SK-N-SH (cell line): ENCODE results near the gene FTO. TPM values are rescaled to one million over a fixed set of nuclear protein-coding genes. Genes with fewer than 3 reads are reported as not detected.

Experiments used
- CTCF ChIA-PET: fragments of 300-600, 350-600 bp; formaldehyde crosslinking; extraction: SDS; loops from one replicate; lab custom pipeline; 2021; lab: Yijun Ruan, JAX
- POLR2A ChIA-PET: fragments of 350-600 bp; sonication (Branson Sonifier 250); formaldehyde crosslinking; extraction: SDS; loops from one replicate; lab custom pipeline; 2020; ENCODE audit warnings: antibody characterized with exemption, inconsistent platforms; lab: Yijun Ruan, JAX
- DNase-seq: peaks from one replicate; pipeline ENCODE4 v3.0.0; 2012
- H2AFZ ChIP-seq: fragments of 200-600 bp; sonication (generic); 2 replicates; pipeline ENCODE4 v1.8.1; 2016; ENCODE audit warnings: antibody characterized with exemption, mild to moderate bottlenecking, low read depth
- H3F3A ChIP-seq: fragments of 200-600 bp; sonication (generic); replicated peaks from 2 replicates; pipeline ENCODE3; 2016; ENCODE audit warnings: antibody characterized with exemption, mild to moderate bottlenecking; ENCODE audit not compliant: insufficient read depth
- H3K27ac ChIP-seq, 2 experiments: fragments of 200-500 bp in 1 of 2; fragments of 200-600 bp in 1 of 2; sonication (Bioruptor generic) in 1 of 2; sonication (generic), shearing (Covaris generic) in 1 of 2; 2 replicates each; pipeline versions ENCODE4 v1.5.1 to v1.6.1; 2014 to 2016; ENCODE audit warnings: low read depth in 2 of 2, inconsistent platforms in 1 of 2, low read length in 1 of 2, mild to moderate bottlenecking in 1 of 2, mixed read lengths in 1 of 2
- H3K27me3 ChIP-seq: fragments of 200-600 bp; sonication (generic), shearing (Covaris generic); 2 replicates; pipeline ENCODE4 v1.6.1; 2016; ENCODE audit warnings: mixed run types; ENCODE audit not compliant: insufficient read depth
- H3K36me3 ChIP-seq, 2 experiments: fragments of 200-500 bp in 1 of 2; fragments of 200-600 bp in 1 of 2; sonication (Bioruptor generic) in 1 of 2; sonication (generic) in 1 of 2; replicated peaks in 1 of 2; 2 replicates each; pipeline versions ENCODE3 to v1.5.1; 2014 to 2016; ENCODE audit warnings: low read length in 1 of 2, mild to moderate bottlenecking in 1 of 2; ENCODE audit not compliant: insufficient read depth in 2 of 2, control insufficient read depth in 1 of 2
- H3K4me1 ChIP-seq, 2 experiments: fragments of 200-500 bp in 1 of 2; fragments of 200-600 bp in 1 of 2; sonication (Bioruptor generic) in 1 of 2; sonication (generic), shearing (Covaris generic) in 1 of 2; 2 replicates each; pipeline versions ENCODE4 v1.5.1 to v1.6.1; 2014 to 2016; ENCODE audit warnings: low read depth in 1 of 2, low read length in 1 of 2, mixed run types in 1 of 2; ENCODE audit not compliant: insufficient read depth in 2 of 2, control insufficient read depth in 1 of 2
- H3K4me2 ChIP-seq: fragments of 200-600 bp; sonication (generic), shearing (Covaris generic); 2 replicates; pipeline ENCODE4 v1.6.1; 2017; ENCODE audit warnings: mixed run types
- H3K4me3 ChIP-seq, 2 experiments: fragments of 200-500 bp in 1 of 2; fragments of 200-600 bp in 1 of 2; sonication (Bioruptor generic) in 1 of 2; sonication (generic), shearing (Covaris generic) in 1 of 2; 2 replicates each; pipeline versions ENCODE4 v1.5.1 to v1.8.1; 2014 to 2016; ENCODE audit warnings: low read depth in 2 of 2, inconsistent platforms in 1 of 2, low read length in 1 of 2, mild to moderate bottlenecking in 1 of 2, mixed read lengths in 1 of 2, moderate library complexity in 1 of 2
- H3K79me2 ChIP-seq: fragments of 200-600 bp; sonication (generic); 2 replicates; pipeline ENCODE4 v1.8.1; 2017; ENCODE audit warnings: mild to moderate bottlenecking; ENCODE audit not compliant: insufficient read depth
- H3K9ac ChIP-seq: fragments of 200-600 bp; sonication (generic); 2 replicates; pipeline ENCODE4 v1.6.1; 2017; ENCODE audit warnings: mixed run types
- H3K9me2 ChIP-seq: fragments of 200-600 bp; sonication (generic); 2 replicates; pipeline ENCODE4 v1.6.1; 2017; ENCODE audit warnings: mixed run types
- H3K9me3 ChIP-seq: fragments of 200-600 bp; sonication (generic); 2 replicates; pipeline ENCODE4 v1.6.1; 2017; ENCODE audit warnings: mixed run types, mild to moderate bottlenecking, moderate library complexity
- H4K20me1 ChIP-seq: fragments of 200-600 bp; sonication (generic); 2 replicates; pipeline ENCODE4 v1.6.1; 2017; ENCODE audit warnings: mild to moderate bottlenecking, mixed run types; ENCODE audit not compliant: insufficient read depth
- CHD2 ChIP-seq: fragments of 150-350 bp; IDR thresholded peaks from 2 replicates; pipeline ENCODE4 v1.6.1; 2018; ENCODE audit warnings: low read length; ENCODE audit not compliant: partially characterized antibody
- CTCF ChIP-seq: fragments of 200-600 bp; sonication (generic); IDR thresholded peaks from 2 replicates; pipeline ENCODE4 v1.6.1; 2017; ENCODE audit warnings: antibody characterized with exemption, mild to moderate bottlenecking, moderate library complexity
- EP300 ChIP-seq, 2 experiments: IDR thresholded peaks; 2 replicates each; pipeline versions ENCODE4 v1.4.0 to v1.6.1; 2012; ENCODE audit warnings: borderline replicate concordance in 1 of 2, low read depth in 1 of 2, low read length in 1 of 2
- FOSL2 ChIP-seq: IDR thresholded peaks from 2 replicates; pipeline ENCODE4 v1.4.0; 2012; ENCODE audit warnings: low read depth, mild to moderate bottlenecking, moderate library complexity, borderline replicate concordance
- FOXJ3 ChIP-seq: sonication (generic); formaldehyde crosslinking; IDR thresholded peaks from 2 replicates; pipeline ENCODE4 v1.5.1; 2020; ENCODE audit warnings: mild to moderate bottlenecking, missing genetic modification reagents
- GABPA ChIP-seq: IDR thresholded peaks from 2 replicates; pipeline ENCODE4 v1.4.0; 2012; ENCODE audit warnings: low read depth, mild to moderate bottlenecking
- GATA2 ChIP-seq: sonication (generic); formaldehyde crosslinking; IDR thresholded peaks from 2 replicates; pipeline ENCODE4 v1.5.0; 2020; ENCODE audit warnings: mild to moderate bottlenecking, missing genetic modification reagents
- IRF3 ChIP-seq: fragments of 150-350 bp; IDR thresholded peaks from 2 replicates; pipeline ENCODE4 v1.6.1; 2016; ENCODE audit warnings: mild to moderate bottlenecking, low read depth, low read length
- MAX ChIP-seq: IDR thresholded peaks from 2 replicates; pipeline ENCODE4 v1.4.0; 2012; ENCODE audit warnings: low read depth
- MEF2A ChIP-seq: IDR thresholded peaks from 2 replicates; pipeline ENCODE4 v1.4.0; 2012; ENCODE audit warnings: low read depth, borderline replicate concordance
- NFIC ChIP-seq: IDR thresholded peaks from 2 replicates; pipeline ENCODE4 v1.4.0; 2012; ENCODE audit warnings: borderline replicate concordance
- RAD21 ChIP-seq: IDR thresholded peaks from 2 replicates; pipeline ENCODE4 v1.6.1; 2012; ENCODE audit warnings: mild to moderate bottlenecking, low read length
- RXRA ChIP-seq: IDR thresholded peaks from 2 replicates; pipeline ENCODE4 v1.4.0; 2012; ENCODE audit warnings: low read depth, mild to moderate bottlenecking, borderline replicate concordance
- SIN3A ChIP-seq: IDR thresholded peaks from 2 replicates; pipeline ENCODE4 v1.6.1; 2012; ENCODE audit warnings: low read depth, mild to moderate bottlenecking, low read length, moderate library complexity, borderline replicate concordance
- SMC3 ChIP-seq: IDR thresholded peaks from 2 replicates; pipeline ENCODE4 v1.6.1; 2012; ENCODE audit warnings: low read depth, low read length, improper control_type of control experiment
- TAF1 ChIP-seq: IDR thresholded peaks from 2 replicates; pipeline ENCODE4 v1.6.1; 2012; ENCODE audit warnings: low read depth, mild to moderate bottlenecking, low read length, moderate library complexity, borderline replicate concordance
- TCF12 ChIP-seq: IDR thresholded peaks from 2 replicates; pipeline ENCODE4 v1.4.0; 2012
- YY1 ChIP-seq: IDR thresholded peaks from 2 replicates; pipeline ENCODE4 v1.4.0; 2012; ENCODE audit warnings: low read depth, mild to moderate bottlenecking
- WGBS: methylation state at CpG from one replicate; pipeline ENCODE4 v1.1.6; 2017; ENCODE audit warnings: low lambda C conversion rate; 5-methylcytosine and 5-hydroxymethylcytosine counted together
- polyA plus RNA-seq, 3 experiments: library from polyadenylated mRNA; depleted of rRNA; stranded (reverse); fragments of >200 nt; gene quantifications; 2 replicates each; pipeline ENCODE4 v1.2.3, GENCODE V29; 2012

Gene FTO
- polyA plus RNA-seq, 1 of the 3 experiments (the other 2 are of a cell fraction), result 41.2 TPM

- H3K9me2 ChIP-seq, result no peaks in the 10 kb centered on the region
- no peak overlapping the region for H3K27ac ChIP-seq
- no peaks in the 10 kb centered on the region for H3K36me3 ChIP-seq
- no peak overlapping the region for H3K4me2 ChIP-seq
- no peaks in the 10 kb centered on the region for H3K4me1 ChIP-seq
- no peak overlapping the region for H2AFZ ChIP-seq
- H3K79me2 ChIP-seq, result no peaks in the 10 kb centered on the region
- H3K9me3 ChIP-seq, result no peaks in the 10 kb centered on the region
- H4K20me1 ChIP-seq, result no peaks in the 10 kb centered on the region
- TF ChIP-seq GABPA (no peak), GATA2 (CRISPR knock-in tag) (no peak), EP300 (IDR thresholded peaks at IDR 0.05; ENCODE audit: borderline replicate concordance in 1 of 2, low read depth in 1 of 2, low read length in 1 of 2) (no peak), TCF12 (no peak), IRF3 (no peak), CHD2 (no peak), MAX (no peak), FOXJ3 (no peak), RAD21 (no peak), RXRA (no peak), TAF1 (no peak), SMC3 (no peak)
- ChIA-PET POLR2A (no interaction called here), CTCF (no interaction called here)
- H3K4me3 ChIP-seq, result no peak overlapping the region
- no peaks in the 10 kb centered on the region for H3K27me3 ChIP-seq
- DNase-seq, result no peak
- no peaks in the 10 kb centered on the region for H3F3A ChIP-seq
- no peak overlapping the region for H3K9ac ChIP-seq
- WGBS, result 100% methylated on average over 5 of the region's 5 CpGs
Measured at GRCh38 chr16:53998024-53998810, 294.3 kb downstream of the FTO start.

- no peak overlapping the region for H3K4me3 ChIP-seq
- no peaks in the 10 kb centered on the region for H3K9me2 ChIP-seq
- H3K79me2 ChIP-seq, result no peaks in the 10 kb centered on the region
- ChIA-PET POLR2A (no interaction called here), CTCF (interaction anchor here (1.0 kb wide), 1 partner anchor 13 kb away, joined by 3 read pairs; no protein-coding TSS in a partner anchor)
- no peak overlapping the region for H3K4me2 ChIP-seq
- TF ChIP-seq EP300 (IDR thresholded peaks at IDR 0.05; ENCODE audit: borderline replicate concordance in 1 of 2, low read depth in 1 of 2, low read length in 1 of 2), result no peak
- TF ChIP-seq FOSL2, result no peak
- TF ChIP-seq NFIC, result no peak
- TF ChIP-seq SMC3, result no peak
- TF ChIP-seq CTCF, result no peak
- TF ChIP-seq YY1, result no peak
- TF ChIP-seq MEF2A, result no peak
- TF ChIP-seq FOXJ3, result no peak
- no peak for TF ChIP-seq SIN3A
- TF ChIP-seq RXRA, result no peak
- no peaks in the 10 kb centered on the region for H3K4me1 ChIP-seq
- no peak overlapping the region for H3K9ac ChIP-seq
- H3K9me3 ChIP-seq, result no peaks in the 10 kb centered on the region
- no peaks in the 10 kb centered on the region for H3F3A ChIP-seq
- H3K36me3 ChIP-seq, result no peaks in the 10 kb centered on the region
- H4K20me1 ChIP-seq, result no peaks in the 10 kb centered on the region
- H3K27ac ChIP-seq, result no peak overlapping the region
- DNase-seq, result no peak
- no peak overlapping the region for H2AFZ ChIP-seq
- no peaks in the 10 kb centered on the region for H3K27me3 ChIP-seq
- WGBS, result 93% methylated on average over 5 of the region's 5 CpGs
Measured at GRCh38 chr16:53998966-53999522, 295.1 kb downstream of the FTO start.
